Activated B cell treated with CpG ODN at 0.5 μM for 24 hours (primary cell): ENCODE data around the gene PLXNA4. TPM values are rescaled to one million over a fixed set of nuclear protein-coding genes. Genes with fewer than 3 reads are reported as not detected.

Experiments
- ATAC-seq: fragments of 200-7000 bp; cut with Tn5 transposase; one replicate; pipeline ENCODE4 v1.10.0; 2021; ENCODE audit warnings: low read depth, mild to moderate bottlenecking, moderate library complexity
- CTCF ChIA-PET: fragments of 350-600 bp; sonication (Branson Sonifier 250); formaldehyde crosslinking; loops from one replicate; lab custom pipeline; 2021; ENCODE audit warnings: antibody characterized with exemption; lab: Charles Lee
- POLR2A ChIA-PET: fragments of 350-600 bp; sonication (Branson Sonifier 250); formaldehyde crosslinking; loops from one replicate; lab custom pipeline; 2021; ENCODE audit warnings: antibody characterized with exemption; lab: Charles Lee
- DNase-seq: peaks from one replicate; pipeline ENCODE4 v3.0.0; 2022
- H3K27ac Mint-ChIP-seq: one replicate; pipeline ENCODE4 v1.8.0; 2020; ENCODE audit warnings: mixed read lengths
- H3K27me3 Mint-ChIP-seq: one replicate; pipeline ENCODE4 v1.8.0; 2021; ENCODE audit warnings: mixed read lengths
- H3K36me3 Mint-ChIP-seq: one replicate; pipeline ENCODE4 v1.8.0; 2021; ENCODE audit warnings: low read depth, mixed read lengths
- H3K4me1 Mint-ChIP-seq: one replicate; pipeline ENCODE4 v1.8.0; 2021; ENCODE audit warnings: mixed read lengths
- H3K4me3 Mint-ChIP-seq: one replicate; pipeline ENCODE4 v1.8.0; 2020; ENCODE audit warnings: mild to moderate bottlenecking, mixed read lengths
- H3K9me3 Mint-ChIP-seq: one replicate; pipeline ENCODE4 v1.8.0; 2020; ENCODE audit warnings: mixed read lengths
- intact Hi-C: fragments of 100-400 bp; cut with micrococcal nuclease; formaldehyde crosslinking; loops from one replicate; pipeline ENCODE4 v1.15.1; 2024
- total RNA-seq: library from RNA; stranded (reverse); gene quantifications from 2 replicates; pipeline ENCODE4 v1.2.3, GENCODE V29; 2022
- TF ChIP-seq, protein P1 (sequence below): fragments of 200-600 bp; IDR thresholded peaks from one replicate; pipeline ENCODE4 v1.8.0; 2022; ENCODE audit warnings: antibody characterized with exemption, mild to moderate bottlenecking

The PLXNA4 gene
- total RNA-seq, 1 donor from 2014 or later, result not detected

DNA sequence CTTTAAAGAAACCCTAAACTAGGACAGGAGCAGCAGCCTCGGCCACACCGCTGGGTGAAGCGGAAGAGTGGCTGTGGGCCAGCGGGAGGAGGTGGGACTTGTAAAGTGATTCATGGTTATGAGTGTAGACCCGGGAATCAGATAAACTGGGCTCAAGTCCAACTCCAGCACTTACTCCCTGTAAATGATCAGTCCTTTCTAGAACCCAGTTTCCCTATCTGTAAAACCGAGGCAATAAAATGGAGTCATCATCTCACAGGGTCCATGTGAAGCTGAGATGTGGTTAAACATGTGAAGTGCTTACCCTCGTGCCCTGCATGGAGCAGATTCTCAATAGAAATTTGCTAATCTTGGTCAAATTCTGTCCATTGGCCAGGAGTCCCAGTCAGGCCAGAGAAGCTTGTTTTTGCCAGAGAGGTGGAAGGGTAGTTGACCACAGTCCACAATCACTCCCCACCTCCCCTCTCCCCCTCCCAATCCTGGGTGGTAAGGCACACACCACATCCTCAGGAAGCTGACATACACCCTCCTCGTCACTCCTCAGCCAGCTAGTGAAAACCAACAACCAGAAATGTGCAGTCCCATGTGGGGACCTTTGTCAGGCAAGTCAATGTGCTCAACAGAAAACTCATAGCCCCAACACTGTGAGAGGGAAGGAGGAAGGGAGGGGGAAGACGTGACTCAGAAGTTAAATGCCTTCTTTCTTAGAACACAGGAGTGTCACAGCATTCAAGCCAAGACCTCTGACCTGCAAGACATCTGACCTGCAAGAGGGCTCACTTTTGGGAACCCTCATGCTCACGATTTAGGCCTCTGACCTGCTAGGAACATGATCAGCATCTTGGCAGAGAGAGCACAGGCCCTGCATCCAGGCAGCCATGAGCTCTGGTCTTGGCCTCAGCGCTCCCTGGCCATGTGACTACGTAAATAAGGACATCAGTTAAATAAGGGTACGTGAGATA lies 145.1 kb downstream of the PLXNA4 start:
- ChIA-PET CTCF (no interaction called here), POLR2A (no interaction called here)
- Mint-ChIP-seq H3K27me3 (peaks cover 3% of the 10 kb centered on the region), H3K27ac (no peak overlapping the region), H3K9me3 (no peaks in the 10 kb centered on the region), H3K4me1 (no peaks in the 10 kb centered on the region), H3K4me3 (no peak overlapping the region), H3K36me3 (no peaks in the 10 kb centered on the region)
- ATAC-seq, result no peak
- no peak for DNase-seq
- TF ChIP-seq, protein P1, sequence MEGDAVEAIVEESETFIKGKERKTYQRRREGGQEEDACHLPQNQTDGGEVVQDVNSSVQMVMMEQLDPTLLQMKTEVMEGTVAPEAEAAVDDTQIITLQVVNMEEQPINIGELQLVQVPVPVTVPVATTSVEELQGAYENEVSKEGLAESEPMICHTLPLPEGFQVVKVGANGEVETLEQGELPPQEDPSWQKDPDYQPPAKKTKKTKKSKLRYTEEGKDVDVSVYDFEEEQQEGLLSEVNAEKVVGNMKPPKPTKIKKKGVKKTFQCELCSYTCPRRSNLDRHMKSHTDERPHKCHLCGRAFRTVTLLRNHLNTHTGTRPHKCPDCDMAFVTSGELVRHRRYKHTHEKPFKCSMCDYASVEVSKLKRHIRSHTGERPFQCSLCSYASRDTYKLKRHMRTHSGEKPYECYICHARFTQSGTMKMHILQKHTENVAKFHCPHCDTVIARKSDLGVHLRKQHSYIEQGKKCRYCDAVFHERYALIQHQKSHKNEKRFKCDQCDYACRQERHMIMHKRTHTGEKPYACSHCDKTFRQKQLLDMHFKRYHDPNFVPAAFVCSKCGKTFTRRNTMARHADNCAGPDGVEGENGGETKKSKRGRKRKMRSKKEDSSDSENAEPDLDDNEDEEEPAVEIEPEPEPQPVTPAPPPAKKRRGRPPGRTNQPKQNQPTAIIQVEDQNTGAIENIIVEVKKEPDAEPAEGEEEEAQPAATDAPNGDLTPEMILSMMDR, result no peak
- intact Hi-C loops, result no loop called here

DNA sequence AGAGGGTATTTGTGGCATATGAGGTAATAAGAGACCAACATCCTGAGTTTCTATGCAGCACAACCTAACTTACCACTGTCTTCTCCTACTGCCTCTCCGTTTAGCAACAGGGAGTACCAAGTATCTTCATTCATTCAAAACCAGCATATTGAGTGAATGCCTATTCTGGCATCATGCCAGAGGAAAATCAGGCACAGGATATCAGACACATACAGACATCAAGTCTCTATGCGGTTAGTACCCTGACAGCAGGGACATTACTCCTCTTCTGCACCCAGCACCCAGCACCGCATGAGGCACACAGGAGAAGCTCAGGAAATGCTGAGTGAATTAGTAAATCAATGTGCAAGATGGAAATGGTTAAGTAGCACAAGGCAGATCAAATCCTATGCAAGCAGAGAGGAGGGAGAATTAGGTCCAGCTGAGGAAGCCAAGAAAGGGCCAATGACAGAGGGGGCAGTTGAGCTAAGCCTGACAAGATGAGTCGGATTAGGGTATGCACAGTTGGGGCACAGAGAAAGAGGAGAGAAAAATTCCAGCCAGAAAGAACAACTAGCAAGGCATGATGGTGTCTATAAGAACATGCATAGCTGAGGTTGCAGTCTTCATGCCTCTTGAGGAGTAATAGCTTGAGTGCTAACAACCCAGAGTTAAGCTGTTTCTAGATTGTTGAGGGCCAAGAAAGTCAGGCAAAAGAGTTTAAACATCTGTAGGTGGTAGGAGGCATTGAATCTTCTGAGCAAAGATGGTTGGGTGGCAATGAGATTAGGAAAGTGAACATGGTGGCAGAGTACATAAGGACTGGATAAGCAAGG lies 146.0 kb downstream of the PLXNA4 start:
- H3K27me3 Mint-ChIP-seq, result no peaks in the 10 kb centered on the region
- ATAC-seq (no peak), DNase-seq (no peak)
- POLR2A ChIA-PET, result no interaction called here
- H3K36me3 Mint-ChIP-seq, result no peaks in the 10 kb centered on the region
- CTCF ChIA-PET, result no interaction called here
- H3K4me3 Mint-ChIP-seq, result no peak overlapping the region
- intact Hi-C loops, result no loop called here
- H3K4me1 Mint-ChIP-seq, result no peaks in the 10 kb centered on the region
- TF ChIP-seq, protein P1, result no peak
- no peaks in the 10 kb centered on the region for H3K9me3 Mint-ChIP-seq
- no peak overlapping the region for H3K27ac Mint-ChIP-seq

DNA sequence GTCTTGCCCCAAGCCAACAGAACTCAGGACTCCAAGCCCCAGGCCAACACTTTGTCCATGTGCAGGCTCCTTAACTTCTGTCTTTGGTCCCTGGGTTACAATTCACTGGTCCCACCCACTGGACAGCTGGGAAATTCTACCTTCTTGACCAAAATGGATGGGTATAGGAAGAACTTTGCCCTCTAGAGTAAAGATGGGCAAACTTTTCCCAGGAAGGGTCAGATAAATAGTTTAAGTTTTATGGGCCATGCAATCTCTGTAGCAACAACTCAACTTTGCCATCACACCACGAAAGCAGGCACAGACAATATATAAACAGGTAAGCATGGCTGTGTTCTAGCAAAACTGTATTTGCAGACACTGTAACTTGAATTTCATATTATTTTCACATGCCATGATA lies 147.1 kb downstream of the PLXNA4 start:
- ChIA-PET POLR2A (no interaction called here), CTCF (no interaction called here)
- intact Hi-C loops, result no loop called here
- no peak for DNase-seq
- H3K27ac Mint-ChIP-seq, result no peak overlapping the region
- no peaks in the 10 kb centered on the region for H3K36me3 Mint-ChIP-seq
- H3K4me3 Mint-ChIP-seq, result no peak overlapping the region
- TF ChIP-seq, protein P1, result no peak
- ATAC-seq, result no peak
- no peaks in the 10 kb centered on the region for H3K9me3 Mint-ChIP-seq
- no peaks in the 10 kb centered on the region for H3K4me1 Mint-ChIP-seq
- no peaks in the 10 kb centered on the region for H3K27me3 Mint-ChIP-seq

DNA sequence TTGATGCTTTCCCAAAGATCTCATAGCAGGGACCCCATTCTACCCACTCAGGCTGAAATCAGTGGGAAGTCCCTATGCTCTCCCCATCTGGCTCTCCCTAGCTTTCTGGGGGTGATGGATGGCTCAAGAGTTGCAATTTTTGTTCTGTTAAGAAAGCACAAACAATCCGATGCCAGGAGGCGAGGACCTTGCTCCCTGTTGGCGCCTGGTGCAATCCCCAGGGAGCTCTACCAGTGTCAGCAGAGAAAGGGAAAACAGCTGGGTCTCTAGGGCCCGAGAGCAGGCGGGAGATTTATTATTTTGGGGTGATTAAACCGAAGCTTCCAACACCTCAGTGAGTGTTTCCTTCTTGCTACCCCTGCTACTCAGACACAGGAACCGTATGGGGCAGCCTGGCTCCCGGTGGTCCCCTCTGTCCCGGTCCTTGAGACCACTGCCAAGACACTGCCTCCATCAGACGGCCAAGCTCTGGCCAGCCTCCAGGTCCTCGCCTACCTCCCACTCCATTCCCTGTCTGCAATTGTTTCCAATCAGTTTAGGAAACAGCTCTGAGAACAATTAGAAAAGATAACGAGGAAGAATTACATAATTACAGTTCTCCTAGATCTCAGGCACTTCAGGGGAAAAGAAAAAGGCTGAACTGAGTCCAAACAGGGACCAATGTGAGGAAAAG lies 147.9 kb downstream of the PLXNA4 start:
- no peak overlapping the region for H3K4me3 Mint-ChIP-seq
- CTCF ChIA-PET, result no interaction called here
- H3K27me3 Mint-ChIP-seq, result no peaks in the 10 kb centered on the region
- POLR2A ChIA-PET, result no interaction called here
- no peak overlapping the region for H3K27ac Mint-ChIP-seq
- no peaks in the 10 kb centered on the region for H3K36me3 Mint-ChIP-seq
- DNase-seq (no peak), ATAC-seq (no peak)
- TF ChIP-seq, protein P1, result no peak
- H3K9me3 Mint-ChIP-seq, result no peaks in the 10 kb centered on the region
- no peaks in the 10 kb centered on the region for H3K4me1 Mint-ChIP-seq
- intact Hi-C loops, result no loop called here
